ENCODE data around the gene RPL18.

- no peak for TF ChIP-seq TCF7 (IDR thresholded peaks at IDR 0.05; ENCODE audit: borderline replicate concordance)
- TF ChIP-seq EZH2 (IDR thresholded peaks at IDR 0.05; ENCODE audit: borderline replicate concordance, low read depth, low read length): no peak
- no peak for TF ChIP-seq ESRRA (IDR thresholded peaks at IDR 0.05; ENCODE audit: borderline replicate concordance, low read depth)
- TF ChIP-seq MCM7 (IDR thresholded peaks at IDR 0.05): no peak
- TF ChIP-seq ZNF764 (CRISPR knock-in tag; IDR thresholded peaks at IDR 0.05; ENCODE audit: low read depth): no peak
- no peak for TF ChIP-seq POLR2A (conservative IDR thresholded peaks at IDR 0.05)
- no peak for TF ChIP-seq CTCF (IDR thresholded peaks at IDR 0.05 in 2 of 3, conservative IDR thresholded peaks at IDR 0.05 in 1 of 3; ENCODE audit: insufficient read depth in 2 of 3, low read depth in 1 of 3, low read length in 3 of 3)
- TF ChIP-seq COPS2 (conservative IDR thresholded peaks at IDR 0.05): no peak
Measured at GRCh38 chr19:48627201-48627864, 8.4 kb upstream of the RPL18 start.

Data from K562 (cell line).